NOMO-1 treated with DMSO at 0.1 percent for 48 hours (cell line): Measurements from ENCODE around the gene ANGEL1.

Experiments
- DNase-seq: peaks from one replicate; lab custom pipeline; 2025; ENCODE audit not compliant: unreplicated experiment; lab: John Stamatoyannopoulos, UW

Gene ANGEL1

GRCh38 chr14:76812422-76813383, at the start of gene ANGEL1:
Gene ANGEL1 (minus strand): TSS chr14:76812882. CDS start chr14:76812827, 55 bp downstream.
- DNase-seq = peak; percentile 81

- no peak for DNase-seq
These were observed 49.0 kb upstream of the ANGEL1 start for GRCh38 chr14:76861574-76862255.

GRCh38 chr14:76856769-76857168, 44.1 kb upstream of the ANGEL1 start:
- no peak for DNase-seq

- DNase-seq = no peak
These were observed 42.4 kb upstream of the ANGEL1 start for GRCh38 chr14:76855066-76855465.

GRCh38 chr14:76848879-76849278, 36.2 kb upstream of the ANGEL1 start:
- DNase-seq = no peak

- DNase-seq = peak; percentile 86
These were observed 33.8 kb upstream of the ANGEL1 start for GRCh38 chr14:76846331-76847047.

- peak; percentile 44 for DNase-seq
These were observed 31.5 kb upstream of the ANGEL1 start for GRCh38 chr14:76844223-76844622.

GRCh38 chr14:76842414-76842813, 29.7 kb upstream of the ANGEL1 start:
- no peak for DNase-seq

GRCh38 chr14:76837524-76837923, 24.8 kb upstream of the ANGEL1 start:
- no peak for DNase-seq

- no peak for DNase-seq
These were observed 23.4 kb upstream of the ANGEL1 start for GRCh38 chr14:76836029-76836630.

GRCh38 chr14:76834241-76834661, 21.6 kb upstream of the ANGEL1 start:
- no peak for DNase-seq

GRCh38 chr14:76833011-76833410, 20.3 kb upstream of the ANGEL1 start:
- DNase-seq = no peak

GRCh38 chr14:76832503-76832988, 19.9 kb upstream of the ANGEL1 start:
- peak; percentile 8 for DNase-seq

- DNase-seq = no peak
These were observed 17.9 kb upstream of the ANGEL1 start for GRCh38 chr14:76830556-76830955.

- no peak for DNase-seq
These were observed 17.2 kb upstream of the ANGEL1 start for GRCh38 chr14:76829650-76830421.

GRCh38 chr14:76829013-76829365, 16.3 kb upstream of the ANGEL1 start:
- no peak for DNase-seq

- DNase-seq = no peak
These were observed 15.8 kb upstream of the ANGEL1 start for GRCh38 chr14:76828339-76829012.

- DNase-seq = no peak
These were observed 15.1 kb upstream of the ANGEL1 start for GRCh38 chr14:76827696-76828296.

GRCh38 chr14:76826122-76826521, 13.4 kb upstream of the ANGEL1 start, which contains the start of gene LRRC74A:
Gene LRRC74A (plus strand): TSS chr14:76826408. CDS start chr14:76826698, 290 bp downstream.
- DNase-seq = no peak
